Neural cell (in vitro differentiated cells): ENCODE measurements around the gene MRPL24. TPM values are rescaled to one million over a fixed set of nuclear protein-coding genes. Genes with fewer than 3 reads are reported as not detected.

ENCODE experiments used
- H2AFZ ChIP-seq: fragments of 200-600, 300-800 bp; sonication (generic), shearing (Covaris generic); 2 replicates; pipeline ENCODE4 v1.6.0; 2014; ENCODE audit warnings: low read depth, mild to moderate bottlenecking, antibody characterized with exemption, low read length, moderate library complexity
- H3F3A ChIP-seq: fragments of 200-600 bp; shearing (Covaris generic); 2 replicates; pipeline ENCODE4 v1.6.1; 2016; ENCODE audit warnings: mild to moderate bottlenecking, moderate library complexity, mixed read lengths, antibody characterized with exemption, low read length; ENCODE audit not compliant: insufficient read depth, poor library complexity, severe bottlenecking
- H3K27ac ChIP-seq: fragments of 200-600, 300-800 bp; sonication (generic), shearing (Covaris generic); 2 replicates; pipeline ENCODE4 v1.5.1; 2014; ENCODE audit warnings: mild to moderate bottlenecking, low read length, moderate library complexity
- H3K27me3 ChIP-seq: fragments of 300-800, 200-600 bp; sonication (generic), shearing (Covaris generic); 2 replicates; pipeline ENCODE4 v1.6.0; 2014; ENCODE audit warnings: mild to moderate bottlenecking, low read depth, low read length, moderate library complexity; ENCODE audit not compliant: insufficient read depth
- H3K36me3 ChIP-seq: fragments of 300-800, 200-600 bp; sonication (generic), shearing (Covaris generic); 2 replicates; pipeline ENCODE4 v1.5.1; 2014; ENCODE audit warnings: mild to moderate bottlenecking, antibody characterized with exemption, low read length, moderate library complexity; ENCODE audit not compliant: insufficient read depth
- H3K4me2 ChIP-seq: fragments of 300-800, 200-600 bp; sonication (generic), shearing (Covaris generic); 2 replicates; pipeline ENCODE4 v1.6.0; 2014; ENCODE audit warnings: mild to moderate bottlenecking, low read length
- H3K4me3 ChIP-seq: fragments of 300-800, 200-600 bp; sonication (generic), shearing (Covaris generic); 2 replicates; pipeline ENCODE4 v1.5.1; 2014; ENCODE audit warnings: mild to moderate bottlenecking, low read length, moderate library complexity
- H3K79me2 ChIP-seq: fragments of 200-600 bp; shearing (Covaris generic); replicated peaks from 2 replicates; pipeline ENCODE4 v1.6.0; 2014; ENCODE audit warnings: mild to moderate bottlenecking, low read length, moderate library complexity; ENCODE audit not compliant: insufficient read depth
- H3K9ac ChIP-seq: fragments of 300-800, 200-600 bp; sonication (generic), shearing (Covaris generic); 2 replicates; pipeline ENCODE4 v1.6.1; 2016; ENCODE audit warnings: mild to moderate bottlenecking, low read length, mixed read lengths
- H3K9me2 ChIP-seq: fragments of 200-600 bp; shearing (Covaris generic); 2 replicates; pipeline ENCODE4 v1.6.1; 2016; ENCODE audit warnings: mild to moderate bottlenecking, low read length, mixed read lengths; ENCODE audit not compliant: insufficient read depth
- H3K9me3 ChIP-seq: fragments of 200-600, 300-800 bp; sonication (generic), shearing (Covaris generic); 2 replicates; pipeline ENCODE4 v1.6.1; 2016; ENCODE audit warnings: mild to moderate bottlenecking, mixed run types, low read length, moderate library complexity, mixed read lengths
- H4K20me1 ChIP-seq: fragments of 200-600 bp; shearing (Covaris generic); 2 replicates; pipeline ENCODE4 v1.6.1; 2016; ENCODE audit warnings: mild to moderate bottlenecking, mixed run types; ENCODE audit not compliant: insufficient read depth
- CTCF ChIP-seq: fragments of 450-650 bp; IDR thresholded peaks from 2 replicates; pipeline ENCODE4 v1.5.1; 2014; ENCODE audit warnings: antibody characterized with exemption, mild to moderate bottlenecking, moderate library complexity; ENCODE audit not compliant: poor library complexity, severe bottlenecking
- EP300 ChIP-seq: fragments of 450-650 bp; conservative IDR thresholded peaks from 2 replicates; pipeline ENCODE4 v1.6.1; 2014; ENCODE audit warnings: antibody characterized with exemption, mild to moderate bottlenecking, moderate library complexity; ENCODE audit not compliant: poor library complexity, severe bottlenecking
- EZH2 ChIP-seq: fragments of 200-600, 300-800 bp; shearing (Covaris generic), sonication (generic); IDR thresholded peaks from 2 replicates; pipeline ENCODE4 v1.6.1; 2014; ENCODE audit warnings: antibody characterized with exemption, low read length, borderline replicate concordance, mild to moderate bottlenecking; ENCODE audit not compliant: insufficient read depth, poor library complexity, severe bottlenecking
- MXI1 ChIP-seq: fragments of 450-650 bp; conservative IDR thresholded peaks from 2 replicates; pipeline ENCODE4 v1.6.1; 2014; ENCODE audit warnings: antibody characterized with exemption, mild to moderate bottlenecking; ENCODE audit not compliant: poor library complexity, severe bottlenecking
- RAD21 ChIP-seq: fragments of 450-650 bp; conservative IDR thresholded peaks from 2 replicates; pipeline ENCODE4 v1.6.1; 2014; ENCODE audit warnings: antibody characterized with exemption, mild to moderate bottlenecking, moderate library complexity
- REST ChIP-seq: IDR thresholded peaks from 2 replicates; pipeline ENCODE4 v1.6.1; 2012; ENCODE audit warnings: borderline replicate concordance
- SMC3 ChIP-seq: fragments of 450-650 bp; conservative IDR thresholded peaks from 2 replicates; pipeline ENCODE4 v1.6.1; 2014; ENCODE audit warnings: antibody characterized with exemption, mild to moderate bottlenecking, moderate library complexity; ENCODE audit not compliant: poor library complexity
- TAF1 ChIP-seq: IDR thresholded peaks from 2 replicates; pipeline ENCODE4 v1.6.1; 2012; ENCODE audit warnings: low read depth
- polyA plus RNA-seq: library from polyadenylated mRNA; depleted of rRNA; stranded (reverse); fragments of >200 nt; gene quantifications from 2 replicates; pipeline ENCODE4 v1.2.3, GENCODE V29; 2014

MRPL24 gene
- polyA plus RNA-seq, 1 donor from 2014 or later = 56.5 TPM

GRCh38 chr1:156727492-156727891, 13.4 kb downstream of the MRPL24 start:
- Histone ChIP-seq H3K27ac (peak overlapping the region; percentile 97), H3K4me2 (peak overlapping the region; percentile 98), H2AFZ (no peak overlapping the region), H3K9ac (peak overlapping the region; percentile 96), H3F3A (no peaks in the 10 kb centered on the region), H4K20me1 (peaks cover 8% of the 10 kb centered on the region), H3K36me3 (peaks cover 9% of the 10 kb centered on the region), H3K27me3 (no peaks in the 10 kb centered on the region), H3K9me3 (no peaks in the 10 kb centered on the region), H3K9me2 (no peaks in the 10 kb centered on the region), H3K4me3 (peak overlapping the region; percentile 91), H3K79me2 (peaks cover 39% of the 10 kb centered on the region)
- no peak for TF ChIP-seq EZH2
- no peak for TF ChIP-seq REST
- no peak for TF ChIP-seq TAF1

- Histone ChIP-seq H3K27ac (no peak overlapping the region), H3K4me3 (peak overlapping the region; percentile 91), H3K9me3 (no peaks in the 10 kb centered on the region), H3K36me3 (peaks cover 9% of the 10 kb centered on the region), H3K9me2 (no peaks in the 10 kb centered on the region), H3K9ac (peak overlapping the region; percentile 96), H3K27me3 (no peaks in the 10 kb centered on the region), H3K79me2 (peaks cover 39% of the 10 kb centered on the region), H2AFZ (no peak overlapping the region), H4K20me1 (peaks cover 8% of the 10 kb centered on the region), H3K4me2 (peak overlapping the region; percentile 98), H3F3A (no peaks in the 10 kb centered on the region)
- no peak for TF ChIP-seq TAF1
- peak; percentile 44 for TF ChIP-seq CTCF
- TF ChIP-seq RAD21 = peak; percentile 26
- TF ChIP-seq EZH2 = no peak
- TF ChIP-seq MXI1 = no peak
- TF ChIP-seq REST = no peak
- no peak for TF ChIP-seq EP300
- peak; percentile 40 for TF ChIP-seq SMC3
Measured at GRCh38 chr1:156726549-156727226, 14.2 kb downstream of the MRPL24 start.
